Type B pancreatic cell (in vitro differentiated cells): ENCODE results near the gene KCMF1. TPM values are rescaled to one million over a fixed set of nuclear protein-coding genes. Genes with fewer than 3 reads are reported as not detected.

Experiments
- DNase-seq: peaks from one replicate; pipeline ENCODE4 v3.0.0; 2021; ENCODE audit warnings: mixed read lengths; ENCODE audit not compliant: unreplicated experiment; ENCODE audit errors: extremely low spot score
- H3K27ac Mint-ChIP-seq: 2 replicates; pipeline ENCODE4 v1.8.0; 2021; ENCODE audit warnings: mild to moderate bottlenecking, mixed read lengths
- H3K27me3 Mint-ChIP-seq: 2 replicates; pipeline ENCODE4 v1.8.0; 2021; ENCODE audit warnings: mixed read lengths
- H3K36me3 Mint-ChIP-seq: 2 replicates; pipeline ENCODE4 v1.8.0; 2021; ENCODE audit warnings: mixed read lengths
- H3K4me1 Mint-ChIP-seq: one replicate; pipeline ENCODE4 v1.8.0; 2021; ENCODE audit warnings: mixed read lengths; ENCODE audit not compliant: unreplicated experiment
- H3K4me3 Mint-ChIP-seq: 2 replicates; pipeline ENCODE4 v1.8.0; 2021; ENCODE audit warnings: mild to moderate bottlenecking, mixed read lengths
- H3K9me3 Mint-ChIP-seq: 2 replicates; pipeline ENCODE4 v1.8.0; 2021; ENCODE audit warnings: mixed read lengths
- CTCF ChIP-seq: fragments of 200-600 bp; sonication (generic); conservative IDR thresholded peaks from 2 replicates; pipeline ENCODE4 v1.5.0; 2021; ENCODE audit warnings: antibody characterized with exemption, mild to moderate bottlenecking
- total RNA-seq: library from RNA; stranded (reverse); gene quantifications from 2 replicates; pipeline ENCODE4 v1.2.1, GENCODE V29; 2021; ENCODE audit warnings: low replicate concordance

The KCMF1 gene
- total RNA-seq, 1 donor from 2014 or later: 62.2 TPM

DNA sequence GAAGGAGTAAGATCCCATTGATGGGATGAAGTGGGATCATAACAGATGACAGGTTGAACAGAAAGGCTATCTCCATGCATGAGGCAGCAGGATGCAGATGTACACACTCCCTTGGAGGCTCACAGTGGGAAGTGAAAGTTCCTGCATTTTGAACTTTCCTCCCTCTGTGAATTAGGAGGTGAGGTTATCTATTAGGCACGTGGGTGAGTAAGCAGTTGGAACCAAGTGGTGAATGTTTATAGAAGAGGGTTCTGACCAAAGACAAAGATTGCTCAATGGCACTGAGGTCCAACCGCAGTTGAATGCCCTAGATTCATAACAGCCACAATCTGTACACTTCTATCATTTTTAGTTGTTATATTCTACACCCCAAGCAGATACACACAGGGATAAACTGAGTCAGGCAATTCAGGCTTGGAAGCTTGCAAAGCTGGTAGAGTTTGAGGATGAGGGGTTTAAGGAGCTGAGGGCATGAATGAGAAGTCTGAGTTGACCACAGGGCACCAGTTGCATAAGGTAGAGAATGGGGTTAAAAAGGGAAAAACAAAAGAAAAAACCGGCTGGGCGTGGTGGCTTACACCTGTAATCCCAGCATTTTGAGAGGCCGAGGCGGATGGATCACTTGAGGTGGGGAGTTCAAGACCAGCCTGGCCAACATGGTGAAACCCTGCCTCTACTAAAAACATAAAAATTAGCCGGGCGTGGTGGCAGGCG, 7.1 kb upstream of the KCMF1 start:
- H3K27me3 Mint-ChIP-seq: no peaks in the 10 kb centered on the region
- H3K27ac Mint-ChIP-seq: peak overlapping the region; percentile 34
- no peaks in the 10 kb centered on the region for H3K9me3 Mint-ChIP-seq
- no peak overlapping the region for H3K4me3 Mint-ChIP-seq
- peaks cover 28% of the 10 kb centered on the region for H3K36me3 Mint-ChIP-seq
- no peak for DNase-seq
- TF ChIP-seq CTCF: no peak
- H3K4me1 Mint-ChIP-seq: peaks cover 24% of the 10 kb centered on the region

GRCh38 chr2:84964406-84965191, 6.4 kb upstream of the KCMF1 start:
- peaks cover 23% of the 10 kb centered on the region for H3K4me1 Mint-ChIP-seq
- no peak overlapping the region for H3K4me3 Mint-ChIP-seq
- H3K9me3 Mint-ChIP-seq: no peaks in the 10 kb centered on the region
- TF ChIP-seq CTCF: no peak
- no peaks in the 10 kb centered on the region for H3K27me3 Mint-ChIP-seq
- H3K27ac Mint-ChIP-seq: peak overlapping the region; percentile 64
- H3K36me3 Mint-ChIP-seq: peaks cover 33% of the 10 kb centered on the region
- DNase-seq: no peak

DNA sequence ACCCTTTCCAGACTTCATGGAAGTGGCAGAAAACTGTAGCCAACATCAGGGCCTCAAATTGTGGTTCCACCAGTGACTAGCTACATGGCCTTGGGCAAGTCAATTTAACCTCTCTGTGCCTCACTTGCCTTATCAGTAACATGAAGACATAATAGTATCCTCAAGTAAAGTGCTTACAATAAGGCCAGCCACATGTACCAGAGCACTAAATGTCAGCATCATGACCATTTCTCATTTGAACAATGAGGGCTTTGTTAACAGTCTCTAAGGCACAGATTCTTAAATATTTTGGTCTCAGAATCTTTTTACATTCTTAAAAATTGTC, 5.8 kb upstream of the KCMF1 start:
- H3K9me3 Mint-ChIP-seq: no peaks in the 10 kb centered on the region
- H3K27me3 Mint-ChIP-seq: no peaks in the 10 kb centered on the region
- peak overlapping the region; percentile 64 for H3K27ac Mint-ChIP-seq
- peaks cover 33% of the 10 kb centered on the region for H3K36me3 Mint-ChIP-seq
- no peak for TF ChIP-seq CTCF
- no peak overlapping the region for H3K4me3 Mint-ChIP-seq
- no peak for DNase-seq
- peaks cover 22% of the 10 kb centered on the region for H3K4me1 Mint-ChIP-seq

DNA sequence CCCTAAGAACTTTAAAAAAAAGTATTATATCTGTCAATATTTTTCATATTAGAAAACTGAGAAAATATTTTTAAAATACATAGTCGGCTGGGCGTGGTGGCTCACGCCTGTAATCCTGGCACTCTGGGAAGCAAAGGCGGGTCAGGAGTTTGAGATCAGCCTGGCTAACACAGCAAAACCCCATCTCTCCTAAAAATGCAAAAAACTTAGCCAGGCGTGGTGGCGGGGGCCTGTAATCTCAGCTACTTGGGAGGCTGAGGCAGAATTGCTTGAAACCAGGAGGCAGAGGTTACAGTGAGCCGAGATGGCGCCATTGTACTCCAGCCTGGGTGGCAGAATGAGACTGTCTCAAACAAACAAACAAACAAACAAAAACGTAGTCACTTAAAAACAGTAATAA, 5.1 kb upstream of the KCMF1 start:
- DNase-seq: no peak
- Mint-ChIP-seq H3K4me3 (no peak overlapping the region), H3K4me1 (peaks cover 22% of the 10 kb centered on the region), H3K9me3 (no peaks in the 10 kb centered on the region), H3K36me3 (peaks cover 33% of the 10 kb centered on the region), H3K27me3 (no peaks in the 10 kb centered on the region), H3K27ac (no peak overlapping the region)
- TF ChIP-seq CTCF: no peak

DNA sequence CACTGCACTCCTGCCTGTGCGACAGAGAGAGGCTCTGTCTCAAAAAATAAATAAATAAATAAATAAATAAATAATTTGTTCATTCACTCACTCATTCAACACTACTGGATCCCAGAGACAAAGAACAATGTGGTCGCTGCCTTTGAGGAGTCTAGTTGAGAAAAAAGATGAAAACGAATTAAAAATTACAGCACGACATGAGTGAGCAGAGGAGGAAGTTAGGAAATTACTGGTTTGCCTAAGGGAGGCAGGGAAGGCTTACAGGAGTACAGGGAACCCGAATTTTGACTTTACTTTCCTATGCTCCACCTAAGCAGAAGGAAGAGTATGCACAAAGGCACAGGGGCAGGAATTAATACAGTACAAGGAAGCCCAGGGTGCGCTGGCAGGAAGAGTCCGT, 4.2 kb upstream of the KCMF1 start:
- Mint-ChIP-seq H3K27me3 (no peaks in the 10 kb centered on the region), H3K36me3 (peaks cover 33% of the 10 kb centered on the region), H3K4me1 (peaks cover 22% of the 10 kb centered on the region), H3K9me3 (no peaks in the 10 kb centered on the region), H3K4me3 (peak overlapping the region; percentile 66), H3K27ac (no peak overlapping the region)
- DNase-seq: no peak
- no peak for TF ChIP-seq CTCF
